ENCODE measurements around the gene VAV3. TPM values are rescaled to one million over a fixed set of nuclear protein-coding genes. Genes with fewer than 3 reads are reported as not detected.

Gene VAV3
- total and polyA plus RNA-seq, 2 of the 8 experiments (the other 6 are each of a cell fraction or from before 2014, with no cell fraction given), result 2.9 to 7.9 TPM

- TF ChIP-seq TCF12 (IDR thresholded peaks at IDR 0.05; ENCODE audit: low read depth, low read length), result no peak
- no peak for TF ChIP-seq EP300 (IDR thresholded peaks at IDR 0.05; ENCODE audit: borderline replicate concordance in 1 of 2, low read depth in 2 of 2, low read length in 2 of 2)
These were observed 431.5 kb downstream of the VAV3 start (continued) for GRCh38 chr1:107533436-107533835.
